ENCODE data around the gene GTF2IRD1.
A peak's percentile ranks its signal among the peaks of the same experiment; 100 is the strongest.
"Not testable (repeated sequence)": the region's sequence is repeated elsewhere in the genome, so short reads cannot be mapped to it uniquely, and the experiment has no call there.

The GTF2IRD1 gene

GRCh38 chr7:74412603-74413002 is 41.1 kb upstream of the GTF2IRD1 start:
- Histone ChIP-seq H3K9me3 (ENCODE audit: control insufficient read depth, low read length) (no peaks in the 10 kb centered on the region), H3K27me3 (replicated peaks; ENCODE audit: control insufficient read depth, insufficient read depth, low read length) (no peaks in the 10 kb centered on the region), H3K4me1 (ENCODE audit: control insufficient read depth, insufficient read depth, low read length) (peaks cover 2% of the 10 kb centered on the region), H3K4me3 (ENCODE audit: low read length) (no peak overlapping the region), H3K36me3 (ENCODE audit: control insufficient read depth, insufficient read depth, low read length, severe bottlenecking) (no peaks in the 10 kb centered on the region), H3K9ac (ENCODE audit: low read length) (no peak overlapping the region)
- DNase-seq (ENCODE audit: low read depth): peak; percentile 30

DNA sequence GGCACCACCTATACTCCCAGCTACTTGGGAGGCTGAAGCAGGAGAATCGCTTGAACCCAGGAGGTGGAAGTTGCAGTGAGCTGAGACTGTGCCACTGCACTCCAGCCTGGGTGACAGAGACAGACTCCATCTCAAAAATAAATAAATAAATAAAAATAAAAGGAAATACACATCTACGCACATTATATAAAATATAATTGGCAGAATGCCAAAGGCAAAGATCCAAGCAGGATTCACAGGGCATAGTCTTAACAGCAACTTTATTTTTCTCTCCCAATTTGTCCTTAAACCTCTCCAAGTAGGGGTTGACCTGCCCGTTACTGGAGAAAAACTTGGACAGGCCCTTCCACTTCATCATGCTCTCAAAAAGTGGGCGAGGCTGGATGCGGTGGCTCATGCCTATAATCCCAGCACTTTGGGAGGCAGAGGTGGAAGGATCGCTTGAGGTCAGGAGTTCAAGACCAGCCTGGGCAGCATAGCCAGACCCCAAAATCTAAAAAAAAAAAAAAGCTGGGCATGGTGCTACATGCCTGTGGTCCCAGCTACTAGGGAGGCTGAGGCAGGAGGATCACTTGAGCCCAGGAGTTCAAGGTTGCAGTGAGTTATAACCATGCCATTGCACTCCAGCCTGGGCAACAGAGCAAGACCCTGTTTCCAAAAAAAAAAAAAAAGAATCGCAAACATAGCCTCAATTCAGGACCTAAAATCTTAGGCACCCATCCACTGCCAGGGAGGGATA is 38.9 kb upstream of the GTF2IRD1 start:
- not testable (repeated sequence) for H3K27me3 ChIP-seq (replicated peaks; ENCODE audit: control insufficient read depth, insufficient read depth, low read length); H3K4me1 ChIP-seq (ENCODE audit: control insufficient read depth, insufficient read depth, low read length); H3K9me3 ChIP-seq (ENCODE audit: control insufficient read depth, low read length); H3K9ac ChIP-seq (ENCODE audit: low read length); H3K36me3 ChIP-seq (ENCODE audit: control insufficient read depth, insufficient read depth, low read length, severe bottlenecking); H3K4me3 ChIP-seq (ENCODE audit: low read length); DNase-seq (ENCODE audit: low read depth)

DNA sequence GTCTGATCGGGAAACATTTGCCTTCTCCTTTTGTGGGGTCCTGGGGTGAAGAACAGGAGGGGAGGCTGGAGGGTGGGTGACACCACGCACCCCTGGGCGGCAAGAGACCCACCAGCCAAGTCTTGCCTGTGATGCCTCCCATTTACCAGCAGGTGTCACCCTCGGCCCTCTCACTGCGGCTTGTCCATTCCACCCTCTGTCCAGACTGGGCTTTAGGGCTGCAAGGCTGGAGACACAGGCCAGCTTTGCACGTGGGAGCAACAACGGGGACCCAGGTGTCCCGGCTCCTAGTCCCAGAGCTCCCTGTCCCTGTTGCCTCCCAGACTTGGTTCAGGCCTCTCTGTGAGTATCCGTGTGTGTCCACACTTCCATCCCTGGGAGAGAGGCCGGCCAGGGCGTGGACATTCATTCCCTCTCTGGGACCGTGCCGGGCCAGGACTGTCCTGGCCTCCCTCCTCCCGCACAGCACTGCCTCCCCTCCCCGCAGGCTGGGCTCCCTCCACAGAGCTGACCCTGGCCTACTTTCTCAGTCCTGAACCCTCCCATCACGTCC is 36.2 kb upstream of the GTF2IRD1 start:
- no peaks in the 10 kb centered on the region for H3K36me3 ChIP-seq (ENCODE audit: control insufficient read depth, insufficient read depth, low read length, severe bottlenecking)
- peak; percentile 86 for DNase-seq (ENCODE audit: low read depth)
- H3K27me3 ChIP-seq (replicated peaks; ENCODE audit: control insufficient read depth, insufficient read depth, low read length): no peaks in the 10 kb centered on the region
- H3K9me3 ChIP-seq (ENCODE audit: control insufficient read depth, low read length): no peaks in the 10 kb centered on the region
- H3K4me1 ChIP-seq (ENCODE audit: control insufficient read depth, insufficient read depth, low read length): peaks cover 4% of the 10 kb centered on the region
- no peak overlapping the region for H3K9ac ChIP-seq (ENCODE audit: low read length)
- no peak overlapping the region for H3K4me3 ChIP-seq (ENCODE audit: low read length)

DNA sequence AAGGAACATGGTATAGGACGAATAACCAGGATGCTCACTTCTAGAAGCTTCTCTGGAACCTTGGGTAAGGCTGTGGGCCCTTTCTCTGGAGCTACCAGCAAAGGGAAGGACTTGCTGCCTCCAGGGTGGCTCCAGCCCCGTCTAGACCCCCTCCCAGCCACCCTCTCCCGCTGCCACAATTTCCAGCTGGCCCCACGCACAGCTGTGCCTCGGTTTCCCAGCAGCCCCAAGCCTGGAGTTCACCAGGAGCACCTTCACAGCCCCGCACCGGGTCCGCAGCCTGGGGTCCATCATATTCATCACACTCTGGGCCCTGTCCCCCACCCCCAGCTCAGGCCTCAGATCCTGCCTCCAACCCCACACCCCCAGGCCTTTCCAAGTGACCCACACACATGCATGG is 35.6 kb upstream of the GTF2IRD1 start:
- Histone ChIP-seq H3K9ac (ENCODE audit: low read length) (no peak overlapping the region), H3K36me3 (ENCODE audit: control insufficient read depth, insufficient read depth, low read length, severe bottlenecking) (no peaks in the 10 kb centered on the region), H3K4me1 (ENCODE audit: control insufficient read depth, insufficient read depth, low read length) (peaks cover 4% of the 10 kb centered on the region), H3K4me3 (ENCODE audit: low read length) (no peak overlapping the region), H3K27me3 (replicated peaks; ENCODE audit: control insufficient read depth, insufficient read depth, low read length) (no peaks in the 10 kb centered on the region), H3K9me3 (ENCODE audit: control insufficient read depth, low read length) (no peaks in the 10 kb centered on the region)
- no peak for DNase-seq (ENCODE audit: low read depth)

DNA sequence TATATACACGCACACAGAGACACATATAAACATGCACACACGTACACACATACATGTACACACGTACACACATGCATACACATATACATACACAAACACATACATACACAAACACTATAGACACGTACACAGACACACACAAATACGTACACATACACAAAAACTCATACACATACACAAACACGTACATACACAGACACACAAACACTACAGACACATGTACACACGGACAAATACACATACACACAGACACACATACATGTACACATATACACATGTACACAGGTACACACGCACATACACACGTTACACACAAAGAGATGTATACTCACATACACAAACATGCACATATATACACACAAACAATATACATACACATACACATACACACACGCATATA is 35.2 kb upstream of the GTF2IRD1 start:
- Histone ChIP-seq H3K4me1 (ENCODE audit: control insufficient read depth, insufficient read depth, low read length) (peaks cover 4% of the 10 kb centered on the region), H3K36me3 (ENCODE audit: control insufficient read depth, insufficient read depth, low read length, severe bottlenecking) (no peaks in the 10 kb centered on the region), H3K27me3 (replicated peaks; ENCODE audit: control insufficient read depth, insufficient read depth, low read length) (no peaks in the 10 kb centered on the region), H3K9me3 (ENCODE audit: control insufficient read depth, low read length) (no peaks in the 10 kb centered on the region), H3K4me3 (ENCODE audit: low read length) (no peak overlapping the region), H3K9ac (ENCODE audit: low read length) (no peak overlapping the region)
- no peak for DNase-seq (ENCODE audit: low read depth)

- H3K4me1 ChIP-seq (ENCODE audit: control insufficient read depth, insufficient read depth, low read length); H3K9ac ChIP-seq (ENCODE audit: low read length); H3K27me3 ChIP-seq (replicated peaks; ENCODE audit: control insufficient read depth, insufficient read depth, low read length); DNase-seq (ENCODE audit: low read depth); H3K4me3 ChIP-seq (ENCODE audit: low read length); H3K36me3 ChIP-seq (ENCODE audit: control insufficient read depth, insufficient read depth, low read length, severe bottlenecking); H3K9me3 ChIP-seq (ENCODE audit: control insufficient read depth, low read length): not testable (repeated sequence)
Measured at GRCh38 chr7:74419232-74419631, 34.5 kb upstream of the GTF2IRD1 start.

DNA sequence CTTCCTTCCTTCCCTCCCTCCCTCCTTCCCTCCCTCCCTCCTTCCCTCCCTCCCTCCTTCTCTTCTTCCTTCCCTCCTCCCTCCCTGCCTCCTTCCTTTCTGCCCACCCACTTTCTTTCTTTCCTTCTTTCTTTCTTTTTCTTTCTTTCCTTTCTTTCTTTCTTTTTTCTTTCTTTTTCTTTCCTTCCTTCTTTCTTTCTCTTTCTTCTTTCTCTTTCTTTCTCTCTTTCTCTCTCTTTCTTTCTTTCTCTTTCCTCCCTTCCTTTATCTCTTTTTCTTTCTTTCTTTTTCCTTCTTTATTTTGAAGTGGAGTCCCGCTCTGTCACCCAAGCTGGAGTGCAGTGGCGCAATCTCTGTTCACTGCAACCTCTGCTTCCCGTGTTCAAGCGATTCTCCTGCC is 33.7 kb upstream of the GTF2IRD1 start:
- Histone ChIP-seq H3K4me3 (ENCODE audit: low read length) (no peak overlapping the region), H3K27me3 (replicated peaks; ENCODE audit: control insufficient read depth, insufficient read depth, low read length) (no peaks in the 10 kb centered on the region), H3K9ac (ENCODE audit: low read length) (no peak overlapping the region), H3K36me3 (ENCODE audit: control insufficient read depth, insufficient read depth, low read length, severe bottlenecking) (no peaks in the 10 kb centered on the region), H3K4me1 (ENCODE audit: control insufficient read depth, insufficient read depth, low read length) (peaks cover 4% of the 10 kb centered on the region), H3K9me3 (ENCODE audit: control insufficient read depth, low read length) (no peaks in the 10 kb centered on the region)
- DNase-seq (ENCODE audit: low read depth): no peak

DNA sequence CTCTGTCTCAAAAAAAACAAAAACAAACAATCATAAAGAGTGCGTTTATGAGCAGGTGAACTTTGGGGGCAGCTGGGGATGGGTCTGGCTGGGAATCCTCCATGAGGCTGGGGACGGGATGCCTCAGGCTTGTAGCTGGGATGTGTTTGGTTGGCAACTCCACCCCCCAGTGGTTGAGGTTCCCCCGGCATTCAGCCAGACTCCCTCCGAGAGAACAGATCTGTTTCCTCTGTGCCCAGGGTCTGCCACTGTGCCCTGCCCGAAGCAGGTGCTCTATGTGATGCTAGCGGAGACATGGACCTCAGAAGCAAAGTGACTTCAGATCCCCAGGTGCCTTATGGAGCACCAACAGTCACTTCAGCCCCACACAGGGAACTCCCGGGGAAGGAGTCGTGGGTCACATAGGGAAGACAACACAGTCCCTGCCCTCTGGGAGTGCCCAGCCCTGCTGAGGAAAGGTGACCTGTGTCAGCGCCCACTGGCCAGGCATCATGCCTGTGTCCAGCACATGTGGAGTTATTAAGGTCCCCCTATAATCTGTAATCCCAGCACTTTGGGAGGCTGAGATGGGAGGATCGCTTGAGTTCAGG is 29.3 kb upstream of the GTF2IRD1 start:
- Histone ChIP-seq H3K9me3 (ENCODE audit: control insufficient read depth, low read length) (no peaks in the 10 kb centered on the region), H3K4me3 (ENCODE audit: low read length) (no peak overlapping the region), H3K9ac (ENCODE audit: low read length) (no peak overlapping the region), H3K27me3 (replicated peaks; ENCODE audit: control insufficient read depth, insufficient read depth, low read length) (no peaks in the 10 kb centered on the region), H3K4me1 (ENCODE audit: control insufficient read depth, insufficient read depth, low read length) (peaks cover 7% of the 10 kb centered on the region), H3K36me3 (ENCODE audit: control insufficient read depth, insufficient read depth, low read length, severe bottlenecking) (no peaks in the 10 kb centered on the region)
- no peak for DNase-seq (ENCODE audit: low read depth)

GRCh38 chr7:74428023-74428422 is 25.7 kb upstream of the GTF2IRD1 start:
- no peak overlapping the region for H3K4me3 ChIP-seq (ENCODE audit: low read length)
- H3K4me1 ChIP-seq (ENCODE audit: control insufficient read depth, insufficient read depth, low read length): peaks cover 17% of the 10 kb centered on the region
- no peaks in the 10 kb centered on the region for H3K9me3 ChIP-seq (ENCODE audit: control insufficient read depth, low read length)
- H3K36me3 ChIP-seq (ENCODE audit: control insufficient read depth, insufficient read depth, low read length, severe bottlenecking): no peaks in the 10 kb centered on the region
- DNase-seq (ENCODE audit: low read depth): no peak
- H3K9ac ChIP-seq (ENCODE audit: low read length): no peak overlapping the region
- no peaks in the 10 kb centered on the region for H3K27me3 ChIP-seq (replicated peaks; ENCODE audit: control insufficient read depth, insufficient read depth, low read length)

- H3K27me3 ChIP-seq (replicated peaks; ENCODE audit: control insufficient read depth, insufficient read depth, low read length): no peaks in the 10 kb centered on the region
- H3K9ac ChIP-seq (ENCODE audit: low read length): peak overlapping the region; percentile 29
- H3K9me3 ChIP-seq (ENCODE audit: control insufficient read depth, low read length): no peaks in the 10 kb centered on the region
- H3K4me3 ChIP-seq (ENCODE audit: low read length): no peak overlapping the region
- peaks cover 17% of the 10 kb centered on the region for H3K4me1 ChIP-seq (ENCODE audit: control insufficient read depth, insufficient read depth, low read length)
- no peaks in the 10 kb centered on the region for H3K36me3 ChIP-seq (ENCODE audit: control insufficient read depth, insufficient read depth, low read length, severe bottlenecking)
- DNase-seq (ENCODE audit: low read depth): peak; percentile 78
Measured at GRCh38 chr7:74429153-74429747, 24.5 kb upstream of the GTF2IRD1 start.

GRCh38 chr7:74430409-74430808 is 23.3 kb upstream of the GTF2IRD1 start:
- not testable (repeated sequence) for H3K36me3 ChIP-seq (ENCODE audit: control insufficient read depth, insufficient read depth, low read length, severe bottlenecking); H3K4me3 ChIP-seq (ENCODE audit: low read length); H3K9ac ChIP-seq (ENCODE audit: low read length); H3K9me3 ChIP-seq (ENCODE audit: control insufficient read depth, low read length); DNase-seq (ENCODE audit: low read depth); H3K27me3 ChIP-seq (replicated peaks; ENCODE audit: control insufficient read depth, insufficient read depth, low read length)
- peaks cover 17% of the 10 kb centered on the region for H3K4me1 ChIP-seq (ENCODE audit: control insufficient read depth, insufficient read depth, low read length)

Measured in adipocyte (in vitro differentiated cells).